ENCODE measurements around the gene MPHOSPH8. TPM values are rescaled to one million over a fixed set of nuclear protein-coding genes. Genes with fewer than 3 reads are reported as not detected.

The MPHOSPH8 gene
- total and polyA plus RNA-seq, 2 of the 4 experiments (the other 2 are of a cell fraction), result 11.7 to 16.4 TPM

DNA sequence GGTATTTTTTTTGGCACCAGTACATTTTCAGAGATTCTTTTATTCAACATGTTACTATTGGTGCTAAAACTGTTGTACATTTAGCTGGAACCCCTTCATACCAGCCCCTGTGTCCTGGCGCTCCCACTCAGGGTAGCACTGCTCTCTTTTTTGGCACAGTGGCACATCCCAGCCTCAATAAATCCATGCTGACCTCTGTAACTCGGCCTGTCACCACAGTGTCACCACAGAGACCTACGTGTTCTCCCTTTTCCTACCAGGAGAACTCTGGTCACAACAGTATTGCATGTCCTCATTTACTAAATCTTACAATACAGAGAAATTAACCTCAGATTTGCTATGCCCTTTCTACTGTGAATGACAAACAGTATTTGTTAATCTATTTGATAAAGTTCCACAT, 10.2 kb downstream of the MPHOSPH8 start:
- H3K27ac ChIP-seq (ENCODE audit: insufficient read depth, low read length), result no peak overlapping the region
- no TSS peak for BruUV-seq (replicated peaks)
- CTCF ChIA-PET, result interaction anchor here (0.5 kb wide), 1 partner anchor 12 kb away, joined by 3 read pairs; no protein-coding TSS in a partner anchor
- H2AK9ac ChIP-seq (replicated peaks; ENCODE audit: low read depth, low read length, poor library complexity), result no peak overlapping the region
- no peaks in the 10 kb centered on the region for H3K27me3 ChIP-seq (ENCODE audit: control insufficient read depth, insufficient read depth, low read length)
- 0 out of 2 replicates have a peak, but pooled peaks cover 2% of the 10 kb centered on the region for H3K9me1 ChIP-seq (ENCODE audit: insufficient read depth, low read length)
- 67% methylated on average over 1 of the region's 3 CpGs; no CpG with 5 or more reads in 1 of the 2 experiments for WGBS, 2 experiments (ENCODE audit: extremely low coverage in 2 of 2, insufficient read length in 1 of 2)
- H4K91ac ChIP-seq (ENCODE audit: insufficient read depth, low read depth, low read length), result no peak overlapping the region
- intact Hi-C loops (cut with micrococcal nuclease), result no loop called here
- no peak overlapping the region for H3K9ac ChIP-seq (ENCODE audit: low read depth, low read length)
- POLR2A ChIA-PET (ENCODE audit: unreplicated experiment), result no interaction called here
- no peak overlapping the region for H3K56ac ChIP-seq (ENCODE audit: extremely low read depth, insufficient read depth, low read length)
- H3K4ac ChIP-seq (ENCODE audit: low read depth, low read length), result no peak overlapping the region
- no peak overlapping the region for H2BK15ac ChIP-seq (ENCODE audit: low read depth, low read length)
- H3K9me3 ChIP-seq (ENCODE audit: control insufficient read depth, insufficient read depth, low read length), result no peaks in the 10 kb centered on the region
- no peak overlapping the region for H3K18ac ChIP-seq (ENCODE audit: low read depth, low read length)
- no peak overlapping the region for H2BK120ac ChIP-seq (ENCODE audit: low read depth, low read length)
- H2AK5ac ChIP-seq (ENCODE audit: low read depth, low read length), result no peak overlapping the region
- peaks cover 23% of the 10 kb centered on the region for H3K36me3 ChIP-seq (ENCODE audit: control insufficient read depth, insufficient read depth, low read length)
- ATAC-seq (ENCODE audit: low read depth), result no peak
- H2AFZ ChIP-seq (replicated peaks; ENCODE audit: low read length, poor library complexity), result no peak overlapping the region
- dilution Hi-C loops (cut with HindIII; ENCODE audit: low sequenced_read_pairs, unreplicated experiment), result no loop called here
- no peak overlapping the region for H2BK20ac ChIP-seq (ENCODE audit: low read depth, low read length)
- TF ChIP-seq NFE2L2 (IDR thresholded peaks at IDR 0.05; ENCODE audit: low read depth, low read length) (no peak), MXI1 (IDR thresholded peaks at IDR 0.05; ENCODE audit: borderline replicate concordance, low read depth, low read length) (no peak), CHD1 (IDR thresholded peaks at IDR 0.05; ENCODE audit: low read depth, low read length) (no peak), CTCF (conservative IDR thresholded peaks at IDR 0.05; ENCODE audit: low read depth, low read length) (no peak), RAD21 (IDR thresholded peaks at IDR 0.05; ENCODE audit: low read length) (no peak), ELK1 (IDR thresholded peaks at IDR 0.05; ENCODE audit: borderline replicate concordance, low read depth, low read length) (no peak), CEBPB (IDR thresholded peaks at IDR 0.05; ENCODE audit: low read depth, low read length) (no peak), SMC3 (IDR thresholded peaks at IDR 0.05; ENCODE audit: low read depth, low read length) (no peak), MAZ (IDR thresholded peaks at IDR 0.05; ENCODE audit: borderline replicate concordance, low read depth, low read length) (no peak), RCOR1 (IDR thresholded peaks at IDR 0.05; ENCODE audit: insufficient replicate concordance, low read length) (no peak)
- H3K4me2 ChIP-seq (ENCODE audit: low read depth, low read length), result no peak overlapping the region
- no peak overlapping the region for H4K8ac ChIP-seq (ENCODE audit: low read depth in 2 of 2, low read length in 2 of 2)
- peaks cover 12 to 52% of the 10 kb centered on the region in 2 experiments for H3K79me1 ChIP-seq (ENCODE audit: low read depth in 1 of 2, low read length in 2 of 2)
- DNase-seq, result no peak
- 0 out of 2 replicates have a peak, but pooled peaks cover 2% of the 10 kb centered on the region for H3K4me1 ChIP-seq (ENCODE audit: control insufficient read depth, insufficient read depth, low read length)
- peaks cover 18% of the 10 kb centered on the region for H4K20me1 ChIP-seq (ENCODE audit: insufficient read depth, low read length)
- no peak overlapping the region for H2BK5ac ChIP-seq (ENCODE audit: low read depth, low read length, poor library complexity, severe bottlenecking)
- in situ Hi-C loops (cut with MboI; ENCODE audit: low sequenced_read_pairs), result loop anchor here (25.0 kb wide), 1 partner anchor 519 kb away; the partner anchor contains the start of gene GJA3
- H3K4me3 ChIP-seq (ENCODE audit: insufficient read depth, low read depth, low read length), result no peak overlapping the region
- H3K14ac ChIP-seq (replicated peaks; ENCODE audit: low read depth, low read length), result no peak overlapping the region
- H3K23ac ChIP-seq (ENCODE audit: low read depth, low read length), result no peak overlapping the region
- no peak overlapping the region for H4K5ac ChIP-seq (ENCODE audit: low read depth, low read length)
